ENCODE measurements around the gene PANK2.

DNA sequence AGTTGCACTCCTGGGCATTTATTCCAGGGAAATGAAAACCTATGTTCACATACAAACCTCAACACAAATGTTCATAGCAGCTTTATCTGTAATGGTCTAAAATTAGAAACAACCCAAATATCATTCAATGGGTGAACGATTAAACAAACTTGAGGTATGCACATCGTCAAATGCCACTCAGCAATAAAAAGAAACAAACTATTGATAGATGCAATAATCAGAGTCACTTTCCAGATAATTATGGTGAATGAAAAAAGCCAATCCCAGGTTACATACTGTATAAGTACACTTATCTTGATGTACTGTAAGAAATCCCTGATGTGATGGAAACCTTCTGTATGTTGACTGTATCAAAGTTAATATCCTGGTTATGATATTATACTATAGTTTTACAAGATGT is 87.3 kb downstream of the PANK2 start:
- TF ChIP-seq, protein P1, sequence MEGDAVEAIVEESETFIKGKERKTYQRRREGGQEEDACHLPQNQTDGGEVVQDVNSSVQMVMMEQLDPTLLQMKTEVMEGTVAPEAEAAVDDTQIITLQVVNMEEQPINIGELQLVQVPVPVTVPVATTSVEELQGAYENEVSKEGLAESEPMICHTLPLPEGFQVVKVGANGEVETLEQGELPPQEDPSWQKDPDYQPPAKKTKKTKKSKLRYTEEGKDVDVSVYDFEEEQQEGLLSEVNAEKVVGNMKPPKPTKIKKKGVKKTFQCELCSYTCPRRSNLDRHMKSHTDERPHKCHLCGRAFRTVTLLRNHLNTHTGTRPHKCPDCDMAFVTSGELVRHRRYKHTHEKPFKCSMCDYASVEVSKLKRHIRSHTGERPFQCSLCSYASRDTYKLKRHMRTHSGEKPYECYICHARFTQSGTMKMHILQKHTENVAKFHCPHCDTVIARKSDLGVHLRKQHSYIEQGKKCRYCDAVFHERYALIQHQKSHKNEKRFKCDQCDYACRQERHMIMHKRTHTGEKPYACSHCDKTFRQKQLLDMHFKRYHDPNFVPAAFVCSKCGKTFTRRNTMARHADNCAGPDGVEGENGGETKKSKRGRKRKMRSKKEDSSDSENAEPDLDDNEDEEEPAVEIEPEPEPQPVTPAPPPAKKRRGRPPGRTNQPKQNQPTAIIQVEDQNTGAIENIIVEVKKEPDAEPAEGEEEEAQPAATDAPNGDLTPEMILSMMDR (IDR thresholded peaks at IDR 0.05; ENCODE audit: borderline replicate concordance, extremely low read depth, low read length, poor library complexity, severe bottlenecking): no peak
- TF ChIP-seq EZH2 (IDR thresholded peaks at IDR 0.05; ENCODE audit: borderline replicate concordance, low read depth, low read length, severe bottlenecking): no peak
